Smooth muscle cell (in vitro differentiated cells): Measurements from ENCODE around the gene ATP2B2. TPM values are rescaled to one million over a fixed set of nuclear protein-coding genes. Genes with fewer than 3 reads are reported as not detected.
"Not testable (repeated sequence)": the region's sequence is repeated elsewhere in the genome, so short reads cannot be mapped to it uniquely, and the experiment has no call there.

Source experiments
- DNase-seq: peaks from one replicate; lab custom pipeline; 2025; ENCODE audit not compliant: unreplicated experiment; lab: John Stamatoyannopoulos, UW
- H2AFZ ChIP-seq: fragments of 200-600 bp; sonication (generic); 2 replicates; pipeline ENCODE4 v1.6.0; 2016; ENCODE audit warnings: antibody characterized with exemption, low read depth, mild to moderate bottlenecking
- H3F3A ChIP-seq: fragments of 200-600 bp; sonication (generic); 2 replicates; pipeline ENCODE4 v1.6.0; 2017; ENCODE audit warnings: antibody characterized with exemption, low read depth
- H3K27ac ChIP-seq: fragments of 200-600 bp; sonication (generic); 2 replicates; pipeline ENCODE4 v1.5.1; 2016; ENCODE audit warnings: low read depth, mild to moderate bottlenecking
- H3K27me3 ChIP-seq: fragments of 200-600 bp; sonication (generic); 2 replicates; pipeline ENCODE4 v1.6.1; 2016; ENCODE audit warnings: low read depth, mild to moderate bottlenecking
- H3K36me3 ChIP-seq: fragments of 200-600 bp; sonication (generic); 2 replicates; pipeline ENCODE4 v1.5.1; 2016; ENCODE audit warnings: low read depth
- H3K4me1 ChIP-seq: fragments of 200-600 bp; sonication (generic); 2 replicates; pipeline ENCODE4 v1.5.1; 2016; ENCODE audit warnings: low read depth
- H3K4me2 ChIP-seq: fragments of 200-600 bp; sonication (generic); 2 replicates; pipeline ENCODE4 v1.6.0; 2016; ENCODE audit warnings: mild to moderate bottlenecking
- H3K4me3 ChIP-seq: fragments of 200-600 bp; sonication (generic); 2 replicates; pipeline ENCODE4 v1.5.1; 2016; ENCODE audit warnings: mild to moderate bottlenecking
- H3K79me2 ChIP-seq: fragments of 200-600 bp; sonication (generic); 2 replicates; pipeline ENCODE4 v1.6.0; 2016; ENCODE audit warnings: low read depth, mild to moderate bottlenecking
- H3K9ac ChIP-seq: fragments of 200-600 bp; sonication (generic); 2 replicates; pipeline ENCODE4 v1.6.0; 2016; ENCODE audit warnings: low read depth
- H3K9me3 ChIP-seq: fragments of 200-600 bp; sonication (generic); replicated peaks from 2 replicates; pipeline ENCODE4 v1.5.1; 2016; ENCODE audit warnings: low read depth
- H4K20me1 ChIP-seq: fragments of 200-600 bp; sonication (generic); 2 replicates; pipeline ENCODE4 v1.6.0; 2016; ENCODE audit warnings: low read depth
- WGBS: methylation state at CpG from one replicate; pipeline ENCODE4 v1.1.7; 2016; ENCODE audit warnings: low lambda C conversion rate; 5-methylcytosine and 5-hydroxymethylcytosine counted together
- polyA plus RNA-seq: library from polyadenylated mRNA; unstranded; fragments of >200 nt; fragmentation: Nextera tagmentation; extraction: Ambion mirVana; gene quantifications from 2 replicates; pipeline ENCODE4 v1.2.1, GENCODE V29; 2016
- total RNA-seq: library from RNA; depleted of rRNA; stranded (reverse); fragments of >200 nt; gene quantifications from 2 replicates; pipeline ENCODE4 v1.2.3, GENCODE V29; 2014
- TF ChIP-seq, protein P1 (sequence below): fragments of 200-600 bp; sonication (generic); IDR thresholded peaks from 2 replicates; pipeline ENCODE4 v1.5.1; 2017; ENCODE audit warnings: borderline replicate concordance, mild to moderate bottlenecking, antibody characterized with exemption; ENCODE audit not compliant: insufficient read depth, poor library complexity, severe bottlenecking

The ATP2B2 gene
- total and polyA plus RNA-seq, 2 experiments from 2014 or later = not detected

DNA sequence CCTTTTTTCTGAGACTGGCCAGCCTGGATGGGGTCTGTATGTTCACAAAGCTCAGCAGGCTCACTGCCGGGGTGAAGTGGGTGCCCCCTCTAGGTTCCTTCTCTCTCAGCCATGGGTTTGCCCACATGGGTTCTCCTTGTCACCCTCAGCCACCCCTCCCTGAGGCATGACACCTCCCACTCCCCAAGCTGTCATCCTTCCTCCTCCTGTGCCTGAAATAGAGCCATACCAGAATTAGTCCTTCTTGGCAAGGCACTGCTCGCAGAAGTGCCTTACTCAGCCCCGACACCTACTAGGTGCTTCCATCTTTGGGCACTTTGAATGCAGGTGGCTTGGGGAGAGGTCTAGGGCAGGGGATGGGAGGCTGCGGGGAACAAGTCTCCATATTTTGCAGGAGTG lies 121.5 kb downstream of the ATP2B2 start:
- 96% methylated on average over 4 of the region's 4 CpGs for WGBS
- no peak overlapping the region for H3K4me3 ChIP-seq

GRCh38 chr3:10382892-10383849 lies 122.2 kb downstream of the ATP2B2 start:
- no peak overlapping the region for H3K27ac ChIP-seq
- no peaks in the 10 kb centered on the region for H3K27me3 ChIP-seq
- H4K20me1 ChIP-seq = no peaks in the 10 kb centered on the region
- peaks cover 7% of the 10 kb centered on the region for H3K9me3 ChIP-seq
- H2AFZ ChIP-seq = no peak overlapping the region
- 79% methylated on average over 4 of the region's 4 CpGs for WGBS
- H3K4me1 ChIP-seq = no peaks in the 10 kb centered on the region
- H3K9ac ChIP-seq = no peak overlapping the region
- H3F3A ChIP-seq = no peaks in the 10 kb centered on the region
- H3K4me3 ChIP-seq = no peak overlapping the region
- no peaks in the 10 kb centered on the region for H3K36me3 ChIP-seq
- TF ChIP-seq, protein P1, sequence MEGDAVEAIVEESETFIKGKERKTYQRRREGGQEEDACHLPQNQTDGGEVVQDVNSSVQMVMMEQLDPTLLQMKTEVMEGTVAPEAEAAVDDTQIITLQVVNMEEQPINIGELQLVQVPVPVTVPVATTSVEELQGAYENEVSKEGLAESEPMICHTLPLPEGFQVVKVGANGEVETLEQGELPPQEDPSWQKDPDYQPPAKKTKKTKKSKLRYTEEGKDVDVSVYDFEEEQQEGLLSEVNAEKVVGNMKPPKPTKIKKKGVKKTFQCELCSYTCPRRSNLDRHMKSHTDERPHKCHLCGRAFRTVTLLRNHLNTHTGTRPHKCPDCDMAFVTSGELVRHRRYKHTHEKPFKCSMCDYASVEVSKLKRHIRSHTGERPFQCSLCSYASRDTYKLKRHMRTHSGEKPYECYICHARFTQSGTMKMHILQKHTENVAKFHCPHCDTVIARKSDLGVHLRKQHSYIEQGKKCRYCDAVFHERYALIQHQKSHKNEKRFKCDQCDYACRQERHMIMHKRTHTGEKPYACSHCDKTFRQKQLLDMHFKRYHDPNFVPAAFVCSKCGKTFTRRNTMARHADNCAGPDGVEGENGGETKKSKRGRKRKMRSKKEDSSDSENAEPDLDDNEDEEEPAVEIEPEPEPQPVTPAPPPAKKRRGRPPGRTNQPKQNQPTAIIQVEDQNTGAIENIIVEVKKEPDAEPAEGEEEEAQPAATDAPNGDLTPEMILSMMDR = no peak
- no peak overlapping the region for H3K4me2 ChIP-seq
- no peak for DNase-seq
- no peaks in the 10 kb centered on the region for H3K79me2 ChIP-seq

More for the DNA sequence above, 121.5 kb downstream of the ATP2B2 start:
- no peaks in the 10 kb centered on the region for H3F3A ChIP-seq
- DNase-seq = no peak
- H4K20me1 ChIP-seq = no peaks in the 10 kb centered on the region
- H3K4me2 ChIP-seq = no peak overlapping the region
- TF ChIP-seq, protein P1 = no peak
- no peaks in the 10 kb centered on the region for H3K36me3 ChIP-seq
- H3K27me3 ChIP-seq = no peaks in the 10 kb centered on the region
- no peak overlapping the region for H3K27ac ChIP-seq
- H3K4me1 ChIP-seq = no peaks in the 10 kb centered on the region
- H3K9me3 ChIP-seq = peaks cover 9% of the 10 kb centered on the region
- H2AFZ ChIP-seq = no peak overlapping the region
- no peaks in the 10 kb centered on the region for H3K79me2 ChIP-seq
- no peak overlapping the region for H3K9ac ChIP-seq

- H2AFZ ChIP-seq, DNase-seq, H3K79me2 ChIP-seq, H3K4me2 ChIP-seq, H3F3A ChIP-seq, H3K9ac ChIP-seq, H3K27me3 ChIP-seq, H3K36me3 ChIP-seq, H3K9me3 ChIP-seq, H3K4me1 ChIP-seq, H4K20me1 ChIP-seq, H3K4me3 ChIP-seq, H3K27ac ChIP-seq: not testable (repeated sequence)
- 82% methylated on average over 3 of the region's 3 CpGs for WGBS
These were observed 122.9 kb downstream of the ATP2B2 start for GRCh38 chr3:10382445-10382844.

GRCh38 chr3:10381336-10381735 lies 124.0 kb downstream of the ATP2B2 start:
- H3K79me2 ChIP-seq = no peaks in the 10 kb centered on the region
- no peak for DNase-seq
- H3K36me3 ChIP-seq = no peaks in the 10 kb centered on the region
- H3K27ac ChIP-seq = no peak overlapping the region
- H3K9me3 ChIP-seq = no peaks in the 10 kb centered on the region
- TF ChIP-seq, protein P1 = no peak
- 78% methylated on average over 4 of the region's 4 CpGs for WGBS
- H3F3A ChIP-seq = no peaks in the 10 kb centered on the region
- H3K4me1 ChIP-seq = no peaks in the 10 kb centered on the region
- H3K4me2 ChIP-seq = no peak overlapping the region
- H2AFZ ChIP-seq = no peak overlapping the region
- H3K27me3 ChIP-seq = no peaks in the 10 kb centered on the region
- no peak overlapping the region for H3K9ac ChIP-seq
- no peaks in the 10 kb centered on the region for H4K20me1 ChIP-seq
- no peak overlapping the region for H3K4me3 ChIP-seq
